Uterus (tissue), 4 donors: ENCODE data around the gene IKZF3. TPM values are rescaled to one million over a fixed set of nuclear protein-coding genes. Genes with fewer than 3 reads are reported as not detected.

Source experiments
- DNase-seq, 2 donors: peaks; one replicate each; pipeline ENCODE4 v3.0.0-alpha.2; 2019 to 2020
- H3K27ac ChIP-seq, 2 donors: fragments of 200-600 bp; sonication (generic); 1 replicate in 1 of 2; 2 replicates in 1 of 2; pipeline ENCODE4 v1.5.1; 2016 to 2018
- H3K27me3 ChIP-seq, 2 donors: fragments of 200-600 bp; sonication (generic); one replicate each; pipeline ENCODE4 v1.5.1; 2018 to 2019; ENCODE audit warnings: control low read depth in 1 of 2
- H3K36me3 ChIP-seq, 2 donors: fragments of 200-600 bp; sonication (generic); one replicate each; pipeline ENCODE4 v1.5.1; 2019; ENCODE audit warnings: control low read depth in 1 of 2
- H3K4me1 ChIP-seq, 2 donors: fragments of 200-600 bp; sonication (generic); one replicate each; pipeline ENCODE4 v1.5.1; 2018 to 2019; ENCODE audit warnings: control low read depth in 1 of 2
- H3K4me3 ChIP-seq, 2 donors: fragments of 200-600 bp; sonication (generic); 1 replicate in 1 of 2; 2 replicates in 1 of 2; pipeline ENCODE4 v1.5.1; 2018 to 2019; ENCODE audit warnings: mild to moderate bottlenecking in 1 of 2
- H3K9me3 ChIP-seq, 2 donors: fragments of 200-600 bp; sonication (generic); one replicate each; pipeline ENCODE4 v1.5.1; 2019; ENCODE audit warnings: control low read depth in 1 of 2
- CTCF ChIP-seq, 4 experiments: fragments of 200-600 bp in 2 of 4; fragments of 450-650 bp in 2 of 4; sonication (generic) in 2 of 4; IDR thresholded peaks; one replicate each; pipeline ENCODE4 v1.5.1; 2016 to 2019; ENCODE audit warnings: antibody characterized with exemption in 4 of 4, mild to moderate bottlenecking in 2 of 4, moderate library complexity in 1 of 4
- POLR2A ChIP-seq, 2 donors: fragments of 450-650 bp; IDR thresholded peaks; one replicate each; pipeline ENCODE4 v1.6.1; 2016; ENCODE audit warnings: antibody characterized with exemption in 2 of 2, mild to moderate bottlenecking in 1 of 2, moderate library complexity in 1 of 2
- intact Hi-C: fragments of 100-400 bp; cut with DNase I; formaldehyde crosslinking; loops from one replicate; pipeline ENCODE4 v1.15.1; 2023; ENCODE audit warnings: low total_unique reads
- total RNA-seq, 4 donors: library from RNA; depleted of rRNA in 3 of 4; stranded (reverse); fragments of >200 nt in 3 of 4; gene quantifications; one replicate each; pipeline versions ENCODE4 v1.1.0 to v1.2.4, GENCODE V29; 2014 to 2023
- donor health status: DM: yes; HTN: yes; CAD: no.

The IKZF3 gene
- total RNA-seq, 4 donors from 2014 or later: 0.88 to 2.1 (median 1.6) TPM

GRCh38 chr17:39822051-39822451 is 42.1 kb downstream of the IKZF3 start:
- H3K9me3 ChIP-seq: no peaks in the 10 kb centered on the region
- no peak overlapping the region for H3K27ac ChIP-seq
- no peaks in the 10 kb centered on the region for H3K27me3 ChIP-seq
- H3K4me3 ChIP-seq: no peak overlapping the region
- no peak for TF ChIP-seq POLR2A (IDR thresholded peaks at IDR 0.05)
- TF ChIP-seq CTCF (IDR thresholded peaks at IDR 0.05): no peak
- intact Hi-C loops: no loop called here
- no peaks in the 10 kb centered on the region for H3K36me3 ChIP-seq
- DNase-seq: no peak
- no peaks in the 10 kb centered on the region for H3K4me1 ChIP-seq

GRCh38 chr17:39820987-39821386 is 43.1 kb downstream of the IKZF3 start:
- Histone ChIP-seq H3K27me3 (no peaks in the 10 kb centered on the region), H3K4me3 (no peak overlapping the region), H3K36me3 (no peaks in the 10 kb centered on the region), H3K9me3 (no peaks in the 10 kb centered on the region), H3K4me1 (no peaks in the 10 kb centered on the region), H3K27ac (no peak overlapping the region)
- TF ChIP-seq POLR2A (IDR thresholded peaks at IDR 0.05) (no peak), CTCF (IDR thresholded peaks at IDR 0.05) (no peak)
- DNase-seq: no peak
- intact Hi-C loops: no loop called here

- TF ChIP-seq CTCF (IDR thresholded peaks at IDR 0.05) (no peak), POLR2A (IDR thresholded peaks at IDR 0.05) (no peak)
- Histone ChIP-seq H3K27ac (no peak overlapping the region), H3K27me3 (no peaks in the 10 kb centered on the region), H3K36me3 (no peaks in the 10 kb centered on the region), H3K4me1 (no peaks in the 10 kb centered on the region), H3K4me3 (no peak overlapping the region), H3K9me3 (no peaks in the 10 kb centered on the region)
- no peak for DNase-seq
- intact Hi-C loops: no loop called here
Observed at GRCh38 chr17:39820541-39820940, 43.6 kb downstream of the IKZF3 start.

GRCh38 chr17:39818358-39819000 is 45.6 kb downstream of the IKZF3 start:
- no peak for DNase-seq
- Histone ChIP-seq H3K4me3 (no peak overlapping the region), H3K27ac (no peak overlapping the region), H3K4me1 (no peaks in the 10 kb centered on the region), H3K36me3 (no peaks in the 10 kb centered on the region), H3K9me3 (no peaks in the 10 kb centered on the region), H3K27me3 (no peaks in the 10 kb centered on the region)
- intact Hi-C loops: no loop called here
- TF ChIP-seq CTCF (IDR thresholded peaks at IDR 0.05) (no peak), POLR2A (IDR thresholded peaks at IDR 0.05) (no peak)

GRCh38 chr17:39816272-39816671 is 47.8 kb downstream of the IKZF3 start:
- Histone ChIP-seq H3K9me3 (no peaks in the 10 kb centered on the region), H3K36me3 (no peaks in the 10 kb centered on the region), H3K4me1 (no peaks in the 10 kb centered on the region), H3K27me3 (no peaks in the 10 kb centered on the region), H3K4me3 (no peak overlapping the region), H3K27ac (no peak overlapping the region)
- DNase-seq: no peak
- TF ChIP-seq CTCF (IDR thresholded peaks at IDR 0.05): no peak
- TF ChIP-seq POLR2A (IDR thresholded peaks at IDR 0.05): no peak
- intact Hi-C loops: no loop called here
